Activated CD4-positive, alpha-beta T cell treated with anti-CD3 and anti-CD28 coated beads, Interleukin-2, amount 10 ng/mL, durations not matched to agents 24 days and 14 days (primary cell): ENCODE measurements around the gene MBD3L2. TPM values are rescaled to one million over a fixed set of nuclear protein-coding genes. Genes with fewer than 3 reads are reported as not detected.
"Not testable (repeated sequence)": the region's sequence is repeated elsewhere in the genome, so short reads cannot be mapped to it uniquely, and the experiment has no call there.

Experiments
- DNase-seq: peaks from one replicate; pipeline ENCODE4 v3.0.0; 2022
- H3K27ac Mint-ChIP-seq: one replicate; pipeline ENCODE4 v1.8.0; 2022; ENCODE audit warnings: mild to moderate bottlenecking, mixed read lengths
- H3K27me3 Mint-ChIP-seq: one replicate; pipeline ENCODE4 v1.8.0; 2022; ENCODE audit warnings: mixed read lengths
- H3K36me3 Mint-ChIP-seq: one replicate; pipeline ENCODE4 v1.8.0; 2022; ENCODE audit warnings: low read depth, mild to moderate bottlenecking, mixed read lengths
- H3K4me1 Mint-ChIP-seq: one replicate; pipeline ENCODE4 v1.8.0; 2021; ENCODE audit warnings: mixed read lengths
- H3K4me3 Mint-ChIP-seq: one replicate; pipeline ENCODE4 v1.8.0; 2022; ENCODE audit warnings: mild to moderate bottlenecking, moderate library complexity, mixed read lengths
- H3K9me3 Mint-ChIP-seq: one replicate; pipeline ENCODE4 v1.8.0; 2021; ENCODE audit warnings: mixed read lengths
- intact Hi-C: fragments of 100-400 bp; cut with micrococcal nuclease; formaldehyde crosslinking; loops from one replicate; pipeline ENCODE4 v1.15.1; 2023
- total RNA-seq: library from RNA; stranded (reverse); gene quantifications from 2 replicates; pipeline ENCODE4 v1.2.3, GENCODE V29; 2022

Gene MBD3L2
- not detected in 2 replicates for total RNA-seq

GRCh38 chr19:7049021-7049420 lies at the start of gene MBD3L2:
Gene MBD3L2 (plus strand): TSS chr19:7049321. CDS start chr19:7049374, 53 bp downstream.
- not testable (repeated sequence) for H3K4me1 Mint-ChIP-seq

GRCh38 chr19:6999933-7000332 lies 49.2 kb upstream of the MBD3L2 start:
- no peak overlapping the region for H3K27ac Mint-ChIP-seq
- H3K27me3 Mint-ChIP-seq = no peaks in the 10 kb centered on the region
- H3K36me3 Mint-ChIP-seq = peaks cover 7% of the 10 kb centered on the region
- intact Hi-C loops = loop anchor here (10.0 kb wide), 1 partner anchor 55 kb away; no protein-coding TSS in a partner anchor
- no peak overlapping the region for H3K4me3 Mint-ChIP-seq
- H3K4me1 Mint-ChIP-seq = peaks cover 13% of the 10 kb centered on the region
- DNase-seq = no peak
- H3K9me3 Mint-ChIP-seq = peaks cover 12% of the 10 kb centered on the region

More at GRCh38 chr19:7049021-7049420, at the start of gene MBD3L2:
- H3K27me3 Mint-ChIP-seq, H3K36me3 Mint-ChIP-seq, DNase-seq, intact Hi-C loops, H3K27ac Mint-ChIP-seq, H3K4me3 Mint-ChIP-seq, H3K9me3 Mint-ChIP-seq: not testable (repeated sequence)

- no peak for DNase-seq
- Mint-ChIP-seq H3K4me3 (no peak overlapping the region), H3K27ac (no peak overlapping the region), H3K36me3 (peaks cover 3% of the 10 kb centered on the region), H3K27me3 (no peaks in the 10 kb centered on the region), H3K4me1 (peaks cover 11% of the 10 kb centered on the region), H3K9me3 (peaks cover 8% of the 10 kb centered on the region)
- intact Hi-C loops = loop anchor here (10.0 kb wide), 1 partner anchor 56 kb away; no protein-coding TSS in a partner anchor
Observed at GRCh38 chr19:7000333-7000732, 48.8 kb upstream of the MBD3L2 start.

- Mint-ChIP-seq H3K36me3 (peaks cover under 1% of the 10 kb centered on the region), H3K4me3 (no peak overlapping the region), H3K27me3 (no peaks in the 10 kb centered on the region), H3K9me3 (peaks cover 6% of the 10 kb centered on the region), H3K27ac (no peak overlapping the region), H3K4me1 (peaks cover 9% of the 10 kb centered on the region)
- intact Hi-C loops = loop anchor here (10.0 kb wide), 1 partner anchor 56 kb away; no protein-coding TSS in a partner anchor
- no peak for DNase-seq
Observed at GRCh38 chr19:7000816-7001215, 48.3 kb upstream of the MBD3L2 start.

- Mint-ChIP-seq H3K4me3 (no peak overlapping the region), H3K36me3 (no peaks in the 10 kb centered on the region), H3K4me1 (peaks cover 15% of the 10 kb centered on the region), H3K27me3 (no peaks in the 10 kb centered on the region), H3K9me3 (peaks cover 3% of the 10 kb centered on the region), H3K27ac (peak overlapping the region; percentile 48)
- intact Hi-C loops = loop anchor here (10.0 kb wide), 1 partner anchor 60 kb away; no protein-coding TSS in a partner anchor
- DNase-seq = peak; percentile 81
Observed at GRCh38 chr19:7004313-7004931, 44.7 kb upstream of the MBD3L2 start.

- Mint-ChIP-seq H3K4me3 (no peak overlapping the region), H3K27ac (no peak overlapping the region), H3K27me3 (no peaks in the 10 kb centered on the region), H3K9me3 (peaks cover 3% of the 10 kb centered on the region), H3K4me1 (peaks cover 26% of the 10 kb centered on the region), H3K36me3 (peaks cover 1% of the 10 kb centered on the region)
- DNase-seq = no peak
- intact Hi-C loops = loop anchor here (10.0 kb wide), 1 partner anchor 61 kb away; no protein-coding TSS in a partner anchor
Observed at GRCh38 chr19:7006135-7006704, 42.9 kb upstream of the MBD3L2 start.

GRCh38 chr19:7007859-7008258 lies 41.3 kb upstream of the MBD3L2 start:
- Mint-ChIP-seq H3K36me3 (peaks cover 1% of the 10 kb centered on the region), H3K4me1 (peaks cover 26% of the 10 kb centered on the region), H3K9me3 (peaks cover 3% of the 10 kb centered on the region), H3K27me3 (no peaks in the 10 kb centered on the region), H3K4me3 (no peak overlapping the region), H3K27ac (no peak overlapping the region)
- intact Hi-C loops = loop anchor here (10.0 kb wide), 1 partner anchor 63 kb away; no protein-coding TSS in a partner anchor
- no peak for DNase-seq

- H3K36me3 Mint-ChIP-seq = peaks cover 1% of the 10 kb centered on the region
- peak; percentile 55 for DNase-seq
- intact Hi-C loops = no loop called here
- no peak overlapping the region for H3K4me3 Mint-ChIP-seq
- peaks cover 7% of the 10 kb centered on the region for H3K9me3 Mint-ChIP-seq
- H3K27me3 Mint-ChIP-seq = no peaks in the 10 kb centered on the region
- H3K27ac Mint-ChIP-seq = peak overlapping the region; percentile 69
- peaks cover 28% of the 10 kb centered on the region for H3K4me1 Mint-ChIP-seq
Observed at GRCh38 chr19:7010722-7011593, 38.2 kb upstream of the MBD3L2 start.

GRCh38 chr19:7013678-7014077 lies 35.4 kb upstream of the MBD3L2 start:
- H3K27ac Mint-ChIP-seq = peak overlapping the region; percentile 76
- intact Hi-C loops = no loop called here
- H3K4me1 Mint-ChIP-seq = peaks cover 24% of the 10 kb centered on the region
- H3K36me3 Mint-ChIP-seq = peaks cover 1% of the 10 kb centered on the region
- H3K9me3 Mint-ChIP-seq = peaks cover 4% of the 10 kb centered on the region
- DNase-seq = peak; percentile 62
- no peaks in the 10 kb centered on the region for H3K27me3 Mint-ChIP-seq
- H3K4me3 Mint-ChIP-seq = no peak overlapping the region

- Mint-ChIP-seq H3K9me3 (peaks cover 1% of the 10 kb centered on the region), H3K4me3 (no peak overlapping the region), H3K27ac (no peak overlapping the region), H3K4me1 (peaks cover 1% of the 10 kb centered on the region), H3K36me3 (no peaks in the 10 kb centered on the region), H3K27me3 (no peaks in the 10 kb centered on the region)
- intact Hi-C loops = no loop called here
- DNase-seq = peak; percentile 23
Observed at GRCh38 chr19:7018828-7019227, 30.3 kb upstream of the MBD3L2 start.

- H3K4me1 Mint-ChIP-seq, H3K4me3 Mint-ChIP-seq, intact Hi-C loops, H3K9me3 Mint-ChIP-seq, H3K27ac Mint-ChIP-seq, DNase-seq, H3K36me3 Mint-ChIP-seq, H3K27me3 Mint-ChIP-seq: not testable (repeated sequence)
Observed at GRCh38 chr19:7021331-7021730, 27.8 kb upstream of the MBD3L2 start, which contains the start of gene MBD3L2B. Gene MBD3L2B (minus strand): TSS chr19:7021431. CDS start chr19:7021397, 34 bp downstream.

- intact Hi-C loops, H3K27ac Mint-ChIP-seq, H3K36me3 Mint-ChIP-seq, H3K4me1 Mint-ChIP-seq, DNase-seq, H3K27me3 Mint-ChIP-seq, H3K9me3 Mint-ChIP-seq, H3K4me3 Mint-ChIP-seq: not testable (repeated sequence)
Observed at GRCh38 chr19:7028790-7029189, 20.3 kb upstream of the MBD3L2 start.

GRCh38 chr19:7030278-7030677 lies 18.8 kb upstream of the MBD3L2 start, which contains the start of gene MBD3L5:
Gene MBD3L5 (plus strand): TSS chr19:7030578. CDS start chr19:7030612, 34 bp downstream.
- H3K27me3 Mint-ChIP-seq, H3K36me3 Mint-ChIP-seq: not testable (repeated sequence)

More at GRCh38 chr19:7030278-7030677, 18.8 kb upstream of the MBD3L2 start, which contains the start of gene MBD3L5:
- H3K27ac Mint-ChIP-seq, H3K4me1 Mint-ChIP-seq, DNase-seq, H3K4me3 Mint-ChIP-seq, H3K9me3 Mint-ChIP-seq, intact Hi-C loops: not testable (repeated sequence)
